Peyer's patch (tissue), 4 donors: ENCODE data around the gene PES1.

Experiments
- POLR2A ChIP-seq, 2 donors: fragments of 450-650 bp; IDR thresholded peaks; one replicate each; pipeline ENCODE4 v1.5.1; 2017; ENCODE audit warnings: antibody characterized with exemption in 2 of 2, mild to moderate bottlenecking in 2 of 2, moderate library complexity in 2 of 2
- TF ChIP-seq, protein P1 (sequence below), 6 experiments: fragments of 450-650 bp in 4 of 6; fragments of 200-600 bp in 2 of 6; sonication (generic) in 1 of 6; IDR thresholded peaks; one replicate each; pipeline ENCODE4 v1.5.1; 2017 to 2019; ENCODE audit warnings: antibody characterized with exemption in 6 of 6, mild to moderate bottlenecking in 3 of 6, moderate library complexity in 1 of 6

DNA sequence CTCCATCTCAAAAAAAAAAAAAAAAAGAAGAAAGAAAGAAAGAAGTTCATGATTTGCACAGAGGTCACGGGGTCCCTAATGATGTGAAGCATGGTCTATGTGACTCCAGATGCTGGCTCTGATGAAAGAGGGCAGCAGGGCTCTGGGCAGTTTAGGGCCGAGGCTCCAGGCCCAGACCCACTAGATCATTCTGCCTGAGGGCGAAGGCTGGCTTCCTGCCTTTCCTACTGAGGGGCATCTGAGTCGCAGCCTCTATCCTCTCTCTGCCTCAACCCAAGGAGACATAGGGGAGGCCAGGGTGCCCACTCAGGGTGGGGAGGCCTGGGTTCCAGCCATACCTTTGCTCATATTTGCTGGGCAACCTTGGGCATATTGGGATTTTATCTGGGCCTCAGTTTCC lies 48.7 kb upstream of the PES1 start:
- TF ChIP-seq, protein P1, sequence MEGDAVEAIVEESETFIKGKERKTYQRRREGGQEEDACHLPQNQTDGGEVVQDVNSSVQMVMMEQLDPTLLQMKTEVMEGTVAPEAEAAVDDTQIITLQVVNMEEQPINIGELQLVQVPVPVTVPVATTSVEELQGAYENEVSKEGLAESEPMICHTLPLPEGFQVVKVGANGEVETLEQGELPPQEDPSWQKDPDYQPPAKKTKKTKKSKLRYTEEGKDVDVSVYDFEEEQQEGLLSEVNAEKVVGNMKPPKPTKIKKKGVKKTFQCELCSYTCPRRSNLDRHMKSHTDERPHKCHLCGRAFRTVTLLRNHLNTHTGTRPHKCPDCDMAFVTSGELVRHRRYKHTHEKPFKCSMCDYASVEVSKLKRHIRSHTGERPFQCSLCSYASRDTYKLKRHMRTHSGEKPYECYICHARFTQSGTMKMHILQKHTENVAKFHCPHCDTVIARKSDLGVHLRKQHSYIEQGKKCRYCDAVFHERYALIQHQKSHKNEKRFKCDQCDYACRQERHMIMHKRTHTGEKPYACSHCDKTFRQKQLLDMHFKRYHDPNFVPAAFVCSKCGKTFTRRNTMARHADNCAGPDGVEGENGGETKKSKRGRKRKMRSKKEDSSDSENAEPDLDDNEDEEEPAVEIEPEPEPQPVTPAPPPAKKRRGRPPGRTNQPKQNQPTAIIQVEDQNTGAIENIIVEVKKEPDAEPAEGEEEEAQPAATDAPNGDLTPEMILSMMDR (IDR thresholded peaks at IDR 0.05), result no peak
- TF ChIP-seq POLR2A (IDR thresholded peaks at IDR 0.05), result no peak
